Measurements from ENCODE around the gene ISYNA1. TPM values are rescaled to one million over a fixed set of nuclear protein-coding genes. Genes with fewer than 3 reads are reported as not detected.
A peak's percentile ranks its signal among the peaks of the same experiment; 100 is the strongest.

The ISYNA1 gene
- total RNA-seq, 2 experiments from 2014 or later: 48.6 to 54.9 TPM

GRCh38 chr19:18435178-18435841 is 2.6 kb downstream of the ISYNA1 start:
- no peaks in the 10 kb centered on the region for H3K27me3 Mint-ChIP-seq
- intact Hi-C loops (cut with micrococcal nuclease): no loop called here
- H3K36me3 Mint-ChIP-seq (ENCODE audit: low read depth): peaks cover 16% of the 10 kb centered on the region
- no peak for ATAC-seq
- H3K4me1 Mint-ChIP-seq (ENCODE audit: low read depth): peaks cover 17% of the 10 kb centered on the region
- DNase-seq: no peak
- POLR2A ChIA-PET: interaction anchor here (2.3 to 6.8 kb wide), 2 partner anchors 8 to 15 kb away, joined by 6 to 81 read pairs; partner anchors contain the start of gene SSBP4
- no peak for TF ChIP-seq CTCF (IDR thresholded peaks at IDR 0.05)
- no peak overlapping the region for H3K4me3 Mint-ChIP-seq
- CTCF ChIA-PET: interaction anchor here (1.0 to 1.6 kb wide), 3 partner anchors 14 to 17 kb away, joined by 3 to 4 read pairs (median 4); no protein-coding TSS in a partner anchor
- no peaks in the 10 kb centered on the region for H3K9me3 Mint-ChIP-seq
- H3K27ac Mint-ChIP-seq: no peak overlapping the region

GRCh38 chr19:18434411-18435175 is 3.3 kb downstream of the ISYNA1 start:
- Mint-ChIP-seq H3K9me3 (no peaks in the 10 kb centered on the region), H3K27ac (no peak overlapping the region), H3K4me1 (ENCODE audit: low read depth) (peaks cover 23% of the 10 kb centered on the region), H3K27me3 (no peaks in the 10 kb centered on the region), H3K36me3 (ENCODE audit: low read depth) (peaks cover 16% of the 10 kb centered on the region), H3K4me3 (peak overlapping the region; percentile 41)
- ChIA-PET POLR2A (interaction anchor here (1.0 to 6.8 kb wide), 3 partner anchors 9 to 86 kb away, joined by 3 to 81 read pairs (median 3); partner anchors contain the start of gene SSBP4), CTCF (interaction anchor here (0.6 to 1.6 kb wide), 4 partner anchors 13 to 75 kb away, joined by 3 to 4 read pairs (median 4); no protein-coding TSS in a partner anchor)
- intact Hi-C loops (cut with micrococcal nuclease): no loop called here
- ATAC-seq: no peak
- no peak for TF ChIP-seq CTCF (IDR thresholded peaks at IDR 0.05)
- DNase-seq: no peak

- H3K9me3 Mint-ChIP-seq: no peaks in the 10 kb centered on the region
- no peak for DNase-seq
- H3K4me3 Mint-ChIP-seq: peak overlapping the region; percentile 41
- intact Hi-C loops (cut with micrococcal nuclease): no loop called here
- no peak for TF ChIP-seq CTCF (IDR thresholded peaks at IDR 0.05)
- ChIA-PET CTCF (interaction anchor here (0.6 to 1.6 kb wide), 3 partner anchors 12 to 76 kb away, joined by 3 to 4 read pairs (median 3); no protein-coding TSS in a partner anchor), POLR2A (interaction anchor here (1.0 to 6.8 kb wide), 3 partner anchors 8 to 86 kb away, joined by 3 to 81 read pairs (median 3); partner anchors contain the start of gene SSBP4)
- no peaks in the 10 kb centered on the region for H3K27me3 Mint-ChIP-seq
- no peak overlapping the region for H3K27ac Mint-ChIP-seq
- ATAC-seq: no peak
- peaks cover 16% of the 10 kb centered on the region for H3K36me3 Mint-ChIP-seq (ENCODE audit: low read depth)
- H3K4me1 Mint-ChIP-seq (ENCODE audit: low read depth): peaks cover 20% of the 10 kb centered on the region
These were observed 4.1 kb downstream of the ISYNA1 start for GRCh38 chr19:18433735-18434398.

- ATAC-seq: no peak
- no peaks in the 10 kb centered on the region for H3K9me3 Mint-ChIP-seq
- DNase-seq: peak; percentile 52
- peaks cover 20% of the 10 kb centered on the region for H3K4me1 Mint-ChIP-seq (ENCODE audit: low read depth)
- peak overlapping the region; percentile 47 for H3K4me3 Mint-ChIP-seq
- ChIA-PET CTCF (no interaction called here), POLR2A (interaction anchor here (1.0 to 6.8 kb wide), 2 partner anchors 13 to 87 kb away, joined by 3 to 81 read pairs; partner anchors contain the start of gene SSBP4)
- H3K27me3 Mint-ChIP-seq: no peaks in the 10 kb centered on the region
- no peak for TF ChIP-seq CTCF (IDR thresholded peaks at IDR 0.05)
- peak overlapping the region; percentile 34 for H3K27ac Mint-ChIP-seq
- H3K36me3 Mint-ChIP-seq (ENCODE audit: low read depth): peaks cover 16% of the 10 kb centered on the region
- intact Hi-C loops (cut with micrococcal nuclease): no loop called here
These were observed 4.8 kb downstream of the ISYNA1 start for GRCh38 chr19:18433015-18433691.
